Measurements from ENCODE around the gene PRPF8.

Gene PRPF8

DNA sequence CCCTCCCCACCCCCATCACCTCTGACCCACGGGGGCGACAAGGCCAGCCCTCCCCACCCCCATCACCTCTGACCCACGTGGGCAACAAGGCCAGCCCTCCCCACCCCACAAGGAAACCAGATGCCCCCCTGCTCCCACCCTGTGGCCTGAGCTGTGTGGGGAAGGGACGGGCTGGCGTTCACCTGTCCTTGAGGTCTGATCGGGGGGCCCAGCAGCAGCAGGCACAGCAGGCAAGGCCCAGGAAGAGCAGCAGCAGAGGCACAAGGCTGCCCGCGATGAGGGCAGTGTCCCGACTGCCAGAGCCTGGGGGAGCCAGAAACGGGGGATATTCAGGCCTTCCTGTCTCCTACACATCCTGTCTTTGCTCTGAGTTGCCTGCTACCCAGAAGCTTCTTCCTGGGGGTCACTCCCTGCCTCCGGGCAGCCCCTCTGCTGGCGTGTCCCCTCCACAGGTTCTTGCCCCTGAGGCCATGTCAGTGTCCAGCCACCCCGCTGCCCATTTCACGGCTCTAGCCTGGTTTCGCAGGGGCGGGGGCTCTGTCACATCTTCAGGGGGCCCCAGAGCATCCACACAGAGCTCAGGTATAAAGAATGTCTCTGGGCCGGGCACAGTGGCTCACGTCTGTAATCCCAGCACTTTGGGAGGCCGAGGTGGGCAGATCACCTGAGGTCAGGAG lies 45.9 kb downstream of the PRPF8 start:
- no peak for FAIRE-seq
- no peak for TF ChIP-seq POLR2A (IDR thresholded peaks at IDR 0.05; ENCODE audit: low read depth, low read length)
- DNase-seq (ENCODE audit: insufficient read length, low spot score) = no peak

DNA sequence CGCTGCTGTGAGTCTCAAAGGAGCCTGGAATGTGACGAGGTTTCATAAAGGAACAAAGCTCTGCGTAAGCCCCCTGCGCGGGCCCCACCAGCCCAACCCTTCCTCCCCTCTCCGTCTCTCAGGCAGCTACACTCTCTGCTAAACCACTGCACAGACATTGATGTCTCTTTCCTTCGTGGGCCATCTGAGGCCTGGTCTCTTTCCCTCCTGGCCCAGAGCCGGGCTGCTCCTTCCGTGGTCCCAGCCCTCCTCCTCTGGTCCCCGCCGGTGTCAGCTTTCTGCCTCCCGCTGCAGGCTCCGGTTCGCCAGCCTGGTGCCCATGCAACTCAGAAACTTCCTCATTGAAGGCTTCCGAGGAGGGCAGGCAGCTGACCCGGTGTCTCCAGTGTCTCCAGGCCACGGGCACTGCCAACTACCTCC lies 46.5 kb downstream of the PRPF8 start:
- DNase-seq (ENCODE audit: insufficient read length, low spot score) = no peak
- no peak for FAIRE-seq
- TF ChIP-seq POLR2A (IDR thresholded peaks at IDR 0.05; ENCODE audit: low read depth, low read length) = no peak

DNA sequence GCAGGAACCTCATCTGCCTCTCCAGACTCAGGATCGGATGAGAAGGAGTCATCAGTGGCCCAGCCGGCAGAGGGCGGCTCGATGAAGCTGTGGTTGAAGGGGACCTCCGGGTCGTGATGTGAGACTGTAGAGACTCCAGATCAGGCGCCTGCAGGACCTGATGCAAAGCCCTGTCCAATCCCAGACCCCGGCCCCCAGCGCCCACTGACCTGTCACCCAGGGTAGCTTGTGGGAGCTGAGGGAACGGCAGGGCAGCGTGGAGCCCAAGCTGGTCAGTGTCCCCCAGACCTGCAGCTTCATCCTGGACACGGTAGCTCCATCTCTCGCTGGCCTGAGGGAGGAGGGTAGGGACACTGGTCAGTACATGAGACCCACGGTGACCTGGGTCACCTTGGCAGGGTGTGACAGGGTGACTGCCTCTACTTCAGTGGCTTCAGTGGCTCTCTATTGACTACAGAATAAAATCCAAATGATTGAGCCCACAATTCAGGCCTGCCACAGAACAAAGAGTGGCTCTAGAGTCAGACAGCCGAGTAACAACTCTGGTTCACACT lies 47.9 kb downstream of the PRPF8 start:
- no peak for DNase-seq (ENCODE audit: insufficient read length, low spot score)
- no peak for TF ChIP-seq POLR2A (IDR thresholded peaks at IDR 0.05; ENCODE audit: low read depth, low read length)
- no peak for FAIRE-seq

DNA sequence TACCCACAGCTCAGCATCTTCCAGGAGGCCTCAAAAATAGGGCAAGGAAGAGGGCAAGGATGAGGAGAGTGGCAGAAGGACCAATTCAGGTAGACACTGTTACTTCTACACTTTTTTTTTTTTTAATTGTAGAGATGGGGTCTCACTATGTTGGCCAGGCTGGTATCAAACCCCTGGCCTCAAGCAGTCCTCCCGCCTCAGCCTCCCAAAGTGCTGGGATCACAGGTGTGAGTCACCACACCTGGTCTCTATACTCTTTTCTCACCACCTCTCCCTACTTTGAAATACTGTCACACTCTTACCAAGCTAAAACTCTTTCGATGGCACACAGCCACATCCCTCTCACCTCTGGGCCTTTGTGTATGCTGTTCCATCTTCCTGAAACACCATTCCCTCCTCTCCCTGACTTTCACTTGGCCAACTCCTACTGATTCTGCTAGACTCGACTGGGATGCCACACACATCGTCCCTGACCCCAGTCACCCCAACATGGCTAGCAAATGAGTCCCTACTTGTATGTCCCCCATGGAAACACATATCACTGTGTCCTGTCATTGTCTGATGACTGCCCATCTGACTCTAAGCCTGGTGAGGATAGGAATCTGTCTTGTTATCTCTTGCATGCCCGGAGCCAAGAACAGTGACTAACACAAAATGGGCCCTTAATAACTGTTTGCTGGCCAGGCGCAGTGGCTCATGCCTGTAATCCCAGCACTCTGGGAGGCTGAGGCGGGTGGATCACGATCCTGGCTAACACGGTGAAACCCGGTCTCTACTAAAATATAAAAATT lies 48.8 kb downstream of the PRPF8 start:
- no peak for TF ChIP-seq POLR2A (IDR thresholded peaks at IDR 0.05; ENCODE audit: low read depth, low read length)
- DNase-seq (ENCODE audit: insufficient read length, low spot score) = no peak
- FAIRE-seq = no peak

DNA sequence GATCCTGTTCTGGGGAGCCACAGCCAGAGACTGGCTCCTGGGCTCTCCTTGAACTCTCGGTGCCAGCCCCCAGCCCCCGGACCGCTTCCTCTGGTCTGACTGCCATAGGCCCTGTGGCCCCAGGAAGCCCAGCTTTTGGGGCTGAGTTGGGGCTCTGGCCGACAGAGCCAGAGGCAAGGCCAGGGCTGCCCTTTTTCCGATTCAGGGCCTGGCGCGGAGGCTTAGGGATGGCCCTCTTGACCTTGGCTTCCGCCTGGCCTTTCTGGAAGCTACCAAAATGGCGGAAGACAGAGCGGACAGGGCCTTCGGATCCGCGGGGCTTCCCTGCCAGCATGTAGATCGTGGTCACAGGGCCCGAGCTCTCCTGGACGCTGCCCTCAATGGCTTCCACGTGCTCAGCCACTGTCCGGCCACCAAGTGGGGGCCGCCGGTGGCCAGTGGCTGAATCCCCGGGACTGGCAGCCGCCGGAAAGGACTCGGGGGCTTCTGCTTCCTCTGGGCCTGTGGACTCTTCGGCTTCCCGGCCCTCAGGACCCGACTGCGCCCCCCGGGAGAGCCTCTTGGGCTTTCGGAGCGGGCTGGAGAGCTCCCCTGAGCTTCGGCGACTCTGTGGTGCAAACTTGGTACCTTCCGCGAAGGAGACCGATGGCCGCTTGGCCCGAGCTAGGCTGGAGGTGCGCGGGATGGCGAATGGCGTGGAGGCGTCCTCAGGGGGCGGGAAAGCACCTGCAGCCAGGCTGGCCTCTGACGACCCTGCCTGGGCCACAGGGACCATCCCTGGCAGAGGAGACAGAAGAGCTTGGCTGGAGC lies 49.6 kb downstream of the PRPF8 start:
- no peak for FAIRE-seq
- DNase-seq (ENCODE audit: insufficient read length, low spot score) = no peak
- TF ChIP-seq POLR2A (IDR thresholded peaks at IDR 0.05; ENCODE audit: low read depth, low read length) = no peak

DNA sequence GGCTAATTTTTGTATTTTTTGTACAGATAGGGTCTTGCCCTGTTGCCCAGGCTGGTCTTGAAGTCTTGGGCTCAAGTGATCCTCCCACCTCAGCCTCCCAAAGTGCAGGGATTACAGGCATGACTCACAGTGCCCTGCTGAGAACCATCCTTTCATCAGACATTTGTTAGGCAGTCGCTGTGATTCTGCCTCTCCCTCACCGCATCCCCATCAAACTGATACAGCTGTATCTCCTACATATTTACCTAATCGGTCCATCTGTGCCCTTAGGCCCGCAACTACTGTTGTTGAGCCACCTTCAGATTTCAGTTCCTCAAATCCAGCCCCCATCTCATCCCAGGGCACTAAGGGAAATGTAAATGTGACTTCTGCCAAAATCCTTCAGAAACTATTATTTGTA lies 54.0 kb downstream of the PRPF8 start:
- peak; percentile 68 for DNase-seq (ENCODE audit: insufficient read length, low spot score)
- FAIRE-seq = peak; percentile 89
- no peak for TF ChIP-seq POLR2A (IDR thresholded peaks at IDR 0.05; ENCODE audit: low read depth, low read length)

DNA sequence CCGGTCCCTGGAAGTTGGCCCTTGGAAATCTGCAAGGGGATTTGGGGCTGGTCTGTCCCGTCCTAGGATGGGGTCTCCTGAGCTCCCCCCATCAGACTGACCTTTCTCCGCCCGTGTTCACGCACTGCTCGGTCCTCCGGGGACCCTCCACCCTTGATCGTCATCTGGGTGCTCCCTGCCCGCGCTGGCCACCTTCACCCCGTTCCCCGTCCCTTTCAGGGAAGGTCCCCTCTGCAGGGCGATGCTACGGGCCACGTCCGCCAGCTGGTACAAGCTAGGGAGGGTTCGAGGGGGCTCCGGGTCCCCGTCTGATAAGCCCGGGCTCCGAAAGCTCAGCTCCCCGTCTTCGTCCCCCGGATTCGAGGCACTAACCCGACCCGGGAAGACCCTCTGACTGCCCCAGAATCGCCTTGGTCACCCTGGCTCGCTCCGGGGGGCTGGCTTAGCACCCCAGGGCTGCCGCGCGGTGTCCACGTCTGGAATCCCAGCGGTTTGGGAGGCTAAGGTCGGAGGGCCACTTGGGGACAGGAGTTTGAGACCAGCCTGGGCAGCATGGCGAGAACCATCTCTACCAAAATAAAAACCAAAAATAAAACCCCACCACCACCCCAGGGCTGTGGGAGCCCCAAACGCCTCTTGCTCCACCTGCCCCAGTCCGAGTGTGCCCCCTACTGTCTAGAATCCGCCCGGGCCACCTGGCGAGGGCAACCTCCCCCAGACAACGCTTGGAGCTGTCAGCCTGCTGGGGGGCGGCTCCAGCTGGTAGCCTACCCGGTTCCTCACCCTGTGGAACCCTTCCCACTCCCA lies 55.0 kb downstream of the PRPF8 start:
- no peak for TF ChIP-seq POLR2A (IDR thresholded peaks at IDR 0.05; ENCODE audit: low read depth, low read length)
- no peak for FAIRE-seq
- DNase-seq (ENCODE audit: insufficient read length, low spot score) = no peak

DNA sequence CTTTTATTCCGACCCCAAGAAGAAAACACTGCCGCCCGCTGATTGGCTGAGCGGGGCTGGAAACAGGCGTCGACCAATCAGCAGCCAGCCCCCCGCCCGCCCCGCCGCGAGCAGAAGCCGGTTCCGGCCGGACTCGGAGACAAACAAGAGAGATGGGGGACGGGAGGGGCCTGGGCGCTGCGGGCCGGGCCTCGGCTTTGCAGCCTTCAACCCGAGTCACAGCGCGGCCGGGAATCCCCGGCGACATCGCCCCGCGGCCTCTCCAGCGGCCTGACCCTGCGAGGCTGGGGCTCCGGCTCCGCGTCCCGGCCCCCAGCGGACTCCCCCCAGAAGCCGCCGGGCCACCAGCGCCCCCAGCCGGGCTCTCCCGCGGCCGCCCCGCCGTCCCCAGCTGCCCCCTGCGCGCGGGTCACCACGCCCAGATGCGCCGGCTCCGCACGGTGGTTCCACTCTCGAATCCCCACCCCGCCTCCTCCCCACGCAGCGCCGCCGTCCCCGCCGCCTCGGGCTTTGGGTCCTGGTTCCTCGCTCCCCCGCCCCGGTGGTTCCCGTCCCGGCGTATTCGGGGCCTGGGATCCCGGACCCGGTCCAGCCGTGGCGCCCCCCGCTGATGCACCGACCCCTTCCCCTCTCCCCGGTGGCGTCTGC lies 55.7 kb downstream of the PRPF8 start:
- TF ChIP-seq POLR2A (IDR thresholded peaks at IDR 0.05; ENCODE audit: low read depth, low read length) = peak; percentile 38
- DNase-seq (ENCODE audit: insufficient read length, low spot score) = peak; percentile 98
- FAIRE-seq = no peak

DNA sequence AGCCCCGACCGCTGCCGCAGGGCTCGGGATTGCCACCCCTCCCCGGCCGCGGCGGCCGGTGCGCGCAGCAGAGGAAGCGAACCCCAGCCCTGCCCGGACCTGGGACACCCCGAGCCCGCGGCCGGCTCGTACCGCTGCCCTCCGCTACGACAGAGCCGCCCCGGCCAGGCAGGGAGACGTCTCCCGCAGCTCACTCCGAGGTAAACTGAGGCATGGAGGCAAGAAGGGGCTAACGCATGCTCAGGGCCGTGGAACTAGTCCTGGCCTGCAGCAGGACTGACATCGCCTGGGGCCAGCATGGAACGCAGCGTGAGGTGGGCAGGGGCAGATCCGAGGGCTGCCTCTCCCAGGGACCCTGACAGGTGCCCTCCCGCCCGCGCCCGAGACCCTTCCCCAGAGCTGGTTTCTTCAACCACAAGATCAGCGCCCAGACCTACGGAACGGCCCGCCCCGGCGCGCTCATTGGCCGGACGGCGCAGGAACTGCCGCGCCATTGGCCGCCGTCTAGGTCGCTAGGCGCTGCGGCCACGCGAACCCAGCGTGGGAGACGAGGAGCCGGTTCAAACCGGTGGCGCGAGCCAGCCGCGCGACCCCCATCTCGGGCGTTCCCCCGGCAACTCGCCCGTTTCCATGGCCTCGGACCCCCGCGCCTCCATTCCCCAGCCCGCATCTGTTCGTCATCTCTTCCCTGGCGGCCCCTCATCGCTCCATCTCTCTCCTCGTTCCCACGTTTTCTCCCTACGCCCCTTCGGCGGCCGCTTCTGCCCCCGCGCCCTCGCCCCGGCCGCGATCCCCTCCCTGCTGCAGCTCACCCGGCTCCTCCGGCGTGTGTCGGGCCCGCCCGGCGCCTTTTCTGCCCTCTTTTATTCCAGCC lies 56.4 kb downstream of the PRPF8 start, which contains the start of gene SLC43A2:
SLC43A2 (minus strand) TSS at position 853 of the 874 bp plus-strand sequence. CDS start 960 bp downstream, outside the sequence.
- FAIRE-seq (no peak), DNase-seq (ENCODE audit: insufficient read length, low spot score) (peak; percentile 95)
- no peak; the same call in none of the 2 replicates for TF ChIP-seq POLR2A (IDR thresholded peaks at IDR 0.05; ENCODE audit: low read depth, low read length)

DNA sequence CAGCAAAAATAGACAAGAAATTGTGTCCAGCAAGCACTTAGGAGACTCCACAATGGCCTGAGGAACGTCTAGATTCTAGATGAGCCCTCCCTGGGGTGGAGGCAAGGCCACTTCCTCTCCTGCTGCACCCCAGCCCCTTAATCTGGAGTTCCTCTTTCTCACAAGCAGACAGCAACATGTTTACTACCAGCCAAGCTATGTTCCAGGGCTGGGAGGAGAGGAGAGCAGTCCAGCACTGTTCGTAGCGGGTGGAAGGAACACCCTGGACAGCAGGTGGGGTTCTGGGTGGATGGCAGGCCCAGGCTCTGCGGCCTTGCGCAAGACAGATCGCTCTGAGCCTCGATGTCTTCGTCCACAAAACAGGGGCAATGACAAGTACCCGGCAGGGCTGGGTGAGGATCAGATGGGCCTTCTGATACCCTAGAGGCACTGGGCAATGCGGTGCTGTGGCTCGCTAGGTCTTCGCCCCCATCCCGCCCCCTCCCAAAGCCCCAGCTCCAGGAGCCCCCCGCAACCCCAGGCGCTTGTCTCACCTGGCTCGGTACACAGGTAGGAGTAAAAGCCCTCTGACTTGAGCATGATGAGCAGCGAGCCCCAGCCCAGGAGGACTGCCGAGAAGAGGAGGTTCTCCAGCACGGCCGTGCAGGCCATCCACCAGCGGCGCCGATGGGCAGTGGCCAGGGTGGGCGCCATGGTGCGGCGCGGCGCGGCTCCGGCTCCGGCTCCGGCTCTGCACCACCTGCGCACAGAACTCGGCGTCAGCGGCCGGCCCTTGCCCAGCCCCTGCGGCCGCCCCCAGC lies 57.3 kb downstream of the PRPF8 start:
- DNase-seq (ENCODE audit: insufficient read length, low spot score) (no peak), FAIRE-seq (no peak)
- TF ChIP-seq POLR2A (IDR thresholded peaks at IDR 0.05; ENCODE audit: low read depth, low read length) = no peak

DNA sequence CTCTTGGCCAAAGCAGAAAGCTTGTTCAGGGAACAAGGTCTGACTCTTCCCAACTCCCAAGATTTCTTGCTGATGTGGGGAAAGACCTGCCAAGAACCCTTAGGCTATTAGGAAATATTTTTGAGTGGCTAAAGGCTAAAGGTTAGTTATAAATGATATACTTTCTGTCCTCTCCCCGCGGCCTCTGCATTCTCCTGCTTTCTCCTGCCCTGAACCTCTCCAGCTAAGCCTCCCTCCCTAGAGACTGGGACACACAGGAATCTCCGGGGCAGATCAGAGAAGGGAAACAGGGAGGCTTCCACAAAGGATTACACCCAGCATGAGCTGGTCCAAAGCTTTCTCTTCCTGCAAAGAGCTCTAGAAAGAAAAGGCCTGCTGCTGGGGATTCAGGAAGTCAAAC lies 58.3 kb downstream of the PRPF8 start:
- FAIRE-seq (no peak), DNase-seq (ENCODE audit: insufficient read length, low spot score) (no peak)
- TF ChIP-seq POLR2A (IDR thresholded peaks at IDR 0.05; ENCODE audit: low read depth, low read length) = no peak
